Endothelial cell of umbilical vein (primary cell): ENCODE measurements around the gene AMY2B. TPM values are rescaled to one million over a fixed set of nuclear protein-coding genes. Genes with fewer than 3 reads are reported as not detected.
A peak's percentile ranks its signal among the peaks of the same experiment; 100 is the strongest.

Source experiments
- BruUV-seq: library from RNA; stranded (reverse); fragments of 400-500 nt; replicated peaks from 2 replicates; lab custom pipeline; 2021; lab: Mats Ljungman, UMichigan
- CTCF ChIA-PET: fragments of 300-600, 350-600 bp; sonication (Branson Sonifier 250); formaldehyde crosslinking; loops from one replicate; lab custom pipeline; 2021; ENCODE audit warnings: antibody characterized with exemption, inconsistent platforms; lab: Charles Lee
- POLR2A ChIA-PET: fragments of 300-600, 350-600 bp; sonication (Branson Sonifier 250); formaldehyde crosslinking; loops from one replicate; lab custom pipeline; 2021; ENCODE audit warnings: antibody characterized with exemption, inconsistent platforms; lab: Charles Lee
- DNase-seq: peaks from one replicate; pipeline ENCODE4 v3.0.0-alpha.2; 2011; ENCODE audit warnings: low read depth, low spot score
- FAIRE-seq: peaks from 2 replicates; lab custom pipeline; 2011; peaks lifted over from hg19 to GRCh38; lab: Jason Lieb, UNC
- H2AFZ ChIP-seq: 2 replicates; pipeline ENCODE4 v1.6.0; 2012; ENCODE audit warnings: low read depth, low read length, control low read depth, inconsistent platforms
- H3K27ac ChIP-seq: 2 replicates; pipeline ENCODE4 v1.5.1; 2011; ENCODE audit warnings: low read depth, mild to moderate bottlenecking, control low read depth, low read length, moderate library complexity; ENCODE audit not compliant: insufficient read depth
- H3K27me3 ChIP-seq, 2 experiments: 2 replicates each; pipeline versions ENCODE4 v1.6.0 to v1.6.1; 2011; ENCODE audit warnings: low read length in 2 of 2, mixed read lengths in 1 of 2; ENCODE audit not compliant: control insufficient read depth in 2 of 2, insufficient read depth in 2 of 2
- H3K36me3 ChIP-seq, 2 experiments: 2 replicates in 1 of 2; 3 replicates in 1 of 2; pipeline ENCODE4 v1.5.1; 2011; ENCODE audit warnings: low read length in 2 of 2, mild to moderate bottlenecking in 1 of 2, moderate library complexity in 1 of 2; ENCODE audit not compliant: control insufficient read depth in 2 of 2, insufficient read depth in 2 of 2; ENCODE audit errors: extremely low read depth in 1 of 2
- H3K4me1 ChIP-seq: 3 replicates; pipeline ENCODE4 v1.5.1; 2011; ENCODE audit warnings: mild to moderate bottlenecking, low read length; ENCODE audit not compliant: control insufficient read depth, insufficient read depth; ENCODE audit errors: extremely low read depth
- H3K4me2 ChIP-seq: 2 replicates; pipeline ENCODE4 v1.6.1; 2011; ENCODE audit warnings: low read length, control low read depth, mixed read lengths; ENCODE audit not compliant: insufficient read depth
- H3K4me3 ChIP-seq, 3 experiments: fragments of 200-600 bp in 1 of 3; sonication (generic), shearing (Covaris generic) in 1 of 3; replicated peaks in 1 of 3; 2 replicates each; pipeline ENCODE4 v1.5.1; 2011 to 2016; ENCODE audit warnings: control low read depth in 3 of 3, low read length in 3 of 3, mild to moderate bottlenecking in 2 of 3, inconsistent platforms in 1 of 3, low read depth in 1 of 3, moderate library complexity in 1 of 3; ENCODE audit not compliant: insufficient read depth in 1 of 3
- H3K79me2 ChIP-seq: 2 replicates; pipeline ENCODE4 v1.6.0; 2012; ENCODE audit warnings: low read length, inconsistent platforms; ENCODE audit not compliant: control insufficient read depth, insufficient read depth
- H3K9ac ChIP-seq: replicated peaks from 2 replicates; pipeline ENCODE3; 2011; ENCODE audit warnings: low read length, control low read depth; ENCODE audit not compliant: insufficient read depth; ENCODE audit errors: extremely low read depth
- H3K9me1 ChIP-seq: replicated peaks from 3 replicates; pipeline ENCODE4 v1.6.0; 2011; ENCODE audit warnings: mild to moderate bottlenecking, low read length; ENCODE audit not compliant: control insufficient read depth, insufficient read depth; ENCODE audit errors: extremely low read depth
- H3K9me3 ChIP-seq: replicated peaks from 2 replicates; pipeline ENCODE4 v1.5.1; 2012; ENCODE audit warnings: low read length, inconsistent platforms; ENCODE audit not compliant: control insufficient read depth, insufficient read depth
- H4K20me1 ChIP-seq: replicated peaks from 2 replicates; pipeline ENCODE3; 2011; ENCODE audit warnings: mild to moderate bottlenecking, low read length; ENCODE audit not compliant: control insufficient read depth, insufficient read depth; ENCODE audit errors: extremely low read depth
- EZH2 ChIP-seq: IDR thresholded peaks from 2 replicates; pipeline ENCODE4 v1.6.1; 2012; ENCODE audit warnings: borderline replicate concordance, low read depth, mild to moderate bottlenecking, moderate library complexity, low read length, inconsistent platforms; ENCODE audit not compliant: severe bottlenecking
- FOS ChIP-seq: IDR thresholded peaks from 2 replicates; pipeline ENCODE4 v1.6.1; 2011; ENCODE audit warnings: mild to moderate bottlenecking, low read length, moderate library complexity, borderline replicate concordance; ENCODE audit not compliant: insufficient read depth
- GATA2 ChIP-seq: IDR thresholded peaks from 2 replicates; pipeline ENCODE4 v1.7.0; 2011; ENCODE audit warnings: low read depth, mild to moderate bottlenecking, moderate library complexity, mixed read lengths, low read length; ENCODE audit not compliant: insufficient read length, insufficient read depth
- JUN ChIP-seq: IDR thresholded peaks from 2 replicates; pipeline ENCODE4 v1.6.1; 2011; ENCODE audit warnings: borderline replicate concordance, low read depth; ENCODE audit not compliant: insufficient read length, insufficient read depth
- MYC ChIP-seq: IDR thresholded peaks from one replicate; pipeline ENCODE4 v1.6.1; 2011; ENCODE audit warnings: mild to moderate bottlenecking, low read depth, low read length
- POLR2A ChIP-seq: IDR thresholded peaks from 2 replicates; pipeline ENCODE4 v1.6.1; 2012; ENCODE audit warnings: low read depth, mild to moderate bottlenecking, control low read depth, low read length
- POLR2AphosphoS5 ChIP-seq: IDR thresholded peaks from 2 replicates; pipeline ENCODE4 v1.6.1; 2012; ENCODE audit warnings: low read depth, mild to moderate bottlenecking, control low read depth, low read length, moderate library complexity; ENCODE audit not compliant: insufficient read depth
- dilution Hi-C: fragments of 300-500 bp; cut with MboI; formaldehyde crosslinking; loops from one replicate; pipeline ENCODE4 v1.15.0; 2019; ENCODE audit warnings: low sequenced_read_pairs; ENCODE audit not compliant: extremely low pct_ligation_motif_present
- intact Hi-C: fragments of 100-400 bp; cut with micrococcal nuclease; formaldehyde crosslinking; loops from one replicate; pipeline ENCODE4 v1.10.0; 2022
- polyA plus RNA-seq, 4 experiments: library from polyadenylated mRNA; depleted of rRNA in 3 of 4; stranded (reverse) in 3 of 4; unstranded in 1 of 4; fragments of >200 nt; gene quantifications; 2 replicates each; pipeline versions ENCODE4 v1.2.1 to v1.2.3, GENCODE V29; 2011 to 2012; ENCODE audit warnings: missing spikeins in 1 of 4
- total RNA-seq: library from RNA; stranded (reverse); gene quantifications from 2 replicates; pipeline ENCODE4 v1.2.3, GENCODE V29; 2021
- TF ChIP-seq, protein P1 (sequence below): IDR thresholded peaks from 2 replicates; pipeline ENCODE4 v1.6.1; 2011; ENCODE audit not compliant: insufficient read depth, insufficient read length
- TF ChIP-seq, protein P2 (sequence below), 2 donors: IDR thresholded peaks; 1 replicate in 1 of 2; 2 replicates in 1 of 2; pipeline ENCODE4 v1.5.1; 2011; ENCODE audit warnings: low read length in 2 of 2, mild to moderate bottlenecking in 2 of 2, moderate library complexity in 2 of 2, control low read depth in 1 of 2, inconsistent platforms in 1 of 2, low read depth in 1 of 2; ENCODE audit not compliant: insufficient read depth in 1 of 2; ENCODE audit errors: extremely low read depth in 1 of 2

The AMY2B gene
- total and polyA plus RNA-seq, 2 donors (not counting 3 experiments of a cell fraction or from before 2014, with no cell fraction given) = 1.0 to 1.2 TPM

DNA sequence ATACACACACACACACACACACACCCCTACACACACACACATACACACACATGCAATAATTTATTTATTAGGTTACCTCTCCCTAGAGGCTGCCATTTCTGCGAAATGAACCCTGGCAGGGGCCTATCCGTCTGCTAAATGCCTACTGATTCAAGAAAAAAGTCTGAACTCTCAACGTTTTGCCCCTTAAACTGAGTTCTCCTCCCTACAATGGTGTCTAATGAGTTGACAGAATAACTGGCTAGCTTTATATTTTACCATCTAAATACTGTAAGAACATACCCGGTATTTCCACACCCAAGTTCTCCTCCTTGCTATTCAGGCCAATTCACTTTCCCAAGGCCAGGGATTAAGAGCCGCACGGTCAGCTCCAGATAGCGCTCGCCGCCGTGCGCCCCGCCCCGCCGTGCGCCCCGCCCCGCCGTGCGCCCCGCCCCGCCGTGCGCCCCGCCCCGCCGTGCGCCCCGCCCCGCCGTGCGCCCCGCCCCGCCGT lies 46.2 kb upstream of the AMY2B start:
- Histone ChIP-seq H3K79me2 (peaks cover 34% of the 10 kb centered on the region), H2AFZ (peak overlapping the region; percentile 87), H3K27ac (no peak overlapping the region), H3K4me3 (peak overlapping the region in 1 of 3 experiments; percentile 60), H3K9me3 (no peaks in the 10 kb centered on the region), H3K27me3 (no peaks in the 10 kb centered on the region), H3K9me1 (no peaks in the 10 kb centered on the region), H4K20me1 (no peaks in the 10 kb centered on the region), H3K9ac (no peak overlapping the region), H3K4me1 (peaks cover 14% of the 10 kb centered on the region), H3K36me3 (peaks cover 0 to 2% of the 10 kb centered on the region in 2 experiments), H3K4me2 (peak overlapping the region; percentile 84)
- BruUV-seq = no TSS peak
- DNase-seq = peak; percentile 56
- POLR2A ChIA-PET = no interaction called here
- TF ChIP-seq MYC (no peak), POLR2A (no peak), EZH2 (no peak), GATA2 (no peak), POLR2AphosphoS5 (no peak), FOS (no peak), JUN (no peak)
- TF ChIP-seq, protein P1, sequence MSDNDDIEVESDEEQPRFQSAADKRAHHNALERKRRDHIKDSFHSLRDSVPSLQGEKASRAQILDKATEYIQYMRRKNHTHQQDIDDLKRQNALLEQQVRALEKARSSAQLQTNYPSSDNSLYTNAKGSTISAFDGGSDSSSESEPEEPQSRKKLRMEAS = no peak
- TF ChIP-seq, protein P2, sequence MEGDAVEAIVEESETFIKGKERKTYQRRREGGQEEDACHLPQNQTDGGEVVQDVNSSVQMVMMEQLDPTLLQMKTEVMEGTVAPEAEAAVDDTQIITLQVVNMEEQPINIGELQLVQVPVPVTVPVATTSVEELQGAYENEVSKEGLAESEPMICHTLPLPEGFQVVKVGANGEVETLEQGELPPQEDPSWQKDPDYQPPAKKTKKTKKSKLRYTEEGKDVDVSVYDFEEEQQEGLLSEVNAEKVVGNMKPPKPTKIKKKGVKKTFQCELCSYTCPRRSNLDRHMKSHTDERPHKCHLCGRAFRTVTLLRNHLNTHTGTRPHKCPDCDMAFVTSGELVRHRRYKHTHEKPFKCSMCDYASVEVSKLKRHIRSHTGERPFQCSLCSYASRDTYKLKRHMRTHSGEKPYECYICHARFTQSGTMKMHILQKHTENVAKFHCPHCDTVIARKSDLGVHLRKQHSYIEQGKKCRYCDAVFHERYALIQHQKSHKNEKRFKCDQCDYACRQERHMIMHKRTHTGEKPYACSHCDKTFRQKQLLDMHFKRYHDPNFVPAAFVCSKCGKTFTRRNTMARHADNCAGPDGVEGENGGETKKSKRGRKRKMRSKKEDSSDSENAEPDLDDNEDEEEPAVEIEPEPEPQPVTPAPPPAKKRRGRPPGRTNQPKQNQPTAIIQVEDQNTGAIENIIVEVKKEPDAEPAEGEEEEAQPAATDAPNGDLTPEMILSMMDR (IDR thresholded peaks at IDR 0.05; ENCODE audit: extremely low read depth in 1 of 2, insufficient read depth in 1 of 2, low read depth in 1 of 2, low read length in 2 of 2) = no peak
- CTCF ChIA-PET = interaction anchor here (1.5 to 2.7 kb wide), 3 partner anchors 10 to 555 kb away, joined by 3 to 10 read pairs (median 9); no protein-coding TSS in a partner anchor
- FAIRE-seq = no peak
- intact Hi-C loops = no loop called here
- dilution Hi-C loops = no loop called here
